H1 (cell line): ENCODE measurements around the gene ADM. TPM values are rescaled to one million over a fixed set of nuclear protein-coding genes. Genes with fewer than 3 reads are reported as not detected.
A peak's percentile ranks its signal among the peaks of the same experiment; 100 is the strongest.

Experiments
- CTCF ChIA-PET: fragments of 300-600 bp; sonication (Branson Sonifier 250); formaldehyde crosslinking; loops from one replicate; lab custom pipeline; 2021; ENCODE audit not compliant: partially characterized antibody; lab: Charles Lee
- POLR2A ChIA-PET: fragments of 300-600 bp; sonication (Branson Sonifier 250); formaldehyde crosslinking; loops from one replicate; lab custom pipeline; 2021; ENCODE audit warnings: inconsistent platforms; ENCODE audit not compliant: partially characterized antibody; lab: Charles Lee
- DNase-seq, 2 experiments: peaks; one replicate each; pipeline versions ENCODE4 v3.0.0 to v3.0.0-alpha.2; 2010 to 2022; ENCODE audit warnings: low spot score in 2 of 2, low read depth in 1 of 2, mixed read lengths in 1 of 2
- FAIRE-seq: peaks from 2 replicates; lab custom pipeline; 2011; peaks lifted over from hg19 to GRCh38; lab: Jason Lieb, UNC
- H2AFZ ChIP-seq: 2 replicates; pipeline ENCODE4 v1.8.1; 2012; ENCODE audit warnings: low read length, inconsistent platforms
- H2AK5ac ChIP-seq: 2 replicates; pipeline ENCODE4 v1.6.1; 2013; ENCODE audit warnings: low read depth, low read length
- H2BK120ac ChIP-seq: replicated peaks from 2 replicates; pipeline ENCODE3; 2013; ENCODE audit warnings: low read depth, low read length, inconsistent platforms
- H2BK12ac ChIP-seq: 2 replicates; pipeline ENCODE4 v1.6.1; 2013; ENCODE audit warnings: low read depth, low read length
- H2BK15ac ChIP-seq: 2 replicates; pipeline ENCODE4 v1.6.1; 2013; ENCODE audit warnings: low read length
- H2BK20ac ChIP-seq: 2 replicates; pipeline ENCODE4 v1.6.1; 2013; ENCODE audit warnings: low read length
- H2BK5ac ChIP-seq: 2 replicates; pipeline ENCODE4 v1.6.1; 2013; ENCODE audit warnings: low read depth, low read length
- H3K14ac ChIP-seq: 2 replicates; pipeline ENCODE4 v1.6.1; 2013; ENCODE audit warnings: inconsistent platforms; ENCODE audit not compliant: insufficient read length
- H3K18ac ChIP-seq: 2 replicates; pipeline ENCODE4 v1.6.1; 2013; ENCODE audit warnings: low read length; ENCODE audit errors: extremely low read depth
- H3K23ac ChIP-seq: 2 replicates; pipeline ENCODE4 v1.6.1; 2013; ENCODE audit warnings: inconsistent platforms; ENCODE audit not compliant: insufficient read length
- H3K23me2 ChIP-seq: 2 replicates; pipeline ENCODE4 v1.6.1; 2013; ENCODE audit warnings: low read depth, low read length
- H3K27ac ChIP-seq: 2 replicates; pipeline ENCODE4 v1.6.1; 2011; ENCODE audit warnings: low read depth, low read length, inconsistent platforms
- H3K27me3 ChIP-seq, 4 experiments: replicated peaks in 1 of 4; 1 replicate in 1 of 4; 2 replicates in 3 of 4; pipeline versions ENCODE4 v1.6.1 to v1.8.1; 2011 to 2013; ENCODE audit warnings: low read length in 3 of 4, mild to moderate bottlenecking in 3 of 4, inconsistent platforms in 2 of 4, mixed read lengths in 2 of 4, moderate library complexity in 1 of 4; ENCODE audit not compliant: control insufficient read depth in 3 of 4, insufficient read depth in 3 of 4; ENCODE audit errors: extremely low read depth in 1 of 4
- H3K36me3 ChIP-seq, 4 experiments: 2 replicates each; pipeline versions ENCODE4 v1.6.1 to v1.8.1; 2011 to 2013; ENCODE audit warnings: mild to moderate bottlenecking in 4 of 4, low read length in 3 of 4, moderate library complexity in 2 of 4, control low read depth in 1 of 4, inconsistent platforms in 1 of 4; ENCODE audit not compliant: insufficient read depth in 4 of 4, control insufficient read depth in 2 of 4
- H3K4ac ChIP-seq: replicated peaks from 2 replicates; pipeline ENCODE3; 2013; ENCODE audit warnings: low read length, low read depth, mixed read lengths, inconsistent platforms; ENCODE audit not compliant: insufficient read length
- H3K4me1 ChIP-seq, 4 experiments: replicated peaks in 1 of 4; 1 replicate in 1 of 4; 2 replicates in 3 of 4; pipeline versions ENCODE4 v1.6.1 to v1.8.1; 2011 to 2013; ENCODE audit warnings: low read length in 3 of 4, inconsistent platforms in 2 of 4, mixed read lengths in 1 of 4; ENCODE audit not compliant: insufficient read depth in 4 of 4, control insufficient read depth in 3 of 4
- H3K4me2 ChIP-seq, 2 experiments: 2 replicates each; pipeline versions ENCODE4 v1.6.1 to v1.8.1; 2011 to 2013; ENCODE audit warnings: low read depth in 2 of 2, low read length in 2 of 2, control low read depth in 1 of 2, inconsistent platforms in 1 of 2, mild to moderate bottlenecking in 1 of 2; ENCODE audit not compliant: insufficient read depth in 1 of 2
- H3K4me3 ChIP-seq, 4 experiments: fragments of 200-600, 300-600 bp in 1 of 4; sonication (generic), shearing (Covaris generic), sonication (Bioruptor Twin) in 1 of 4; 2 replicates each; pipeline versions ENCODE4 v1.5.1 to v1.8.1; 2011 to 2016; ENCODE audit warnings: low read length in 4 of 4, low read depth in 3 of 4, control low read depth in 2 of 4, inconsistent platforms in 2 of 4, mild to moderate bottlenecking in 2 of 4, mixed read lengths in 1 of 4, moderate library complexity in 1 of 4; ENCODE audit not compliant: insufficient read depth in 2 of 4; ENCODE audit errors: extremely low read depth in 1 of 4
- H3K56ac ChIP-seq: replicated peaks from 2 replicates; pipeline ENCODE3; 2013; ENCODE audit warnings: low read depth, mild to moderate bottlenecking, mixed read lengths, low read length, inconsistent platforms; ENCODE audit not compliant: insufficient read length
- H3K79me1 ChIP-seq: 2 replicates; pipeline ENCODE4 v1.6.1; 2013; ENCODE audit warnings: low read depth, low read length, control low read depth
- H3K79me2 ChIP-seq, 2 experiments: 2 replicates each; pipeline versions ENCODE4 v1.6.1 to v1.8.1; 2012 to 2013; ENCODE audit warnings: low read length in 2 of 2, mild to moderate bottlenecking in 2 of 2, inconsistent platforms in 1 of 2; ENCODE audit not compliant: insufficient read depth in 2 of 2, control insufficient read depth in 1 of 2
- H3K9ac ChIP-seq, 4 experiments: replicated peaks in 1 of 4; 1 replicate in 1 of 4; 2 replicates in 3 of 4; pipeline versions ENCODE4 v1.6.1 to v1.8.1; 2011 to 2013; ENCODE audit warnings: low read depth in 3 of 4, low read length in 3 of 4, control low read depth in 2 of 4, mild to moderate bottlenecking in 2 of 4, moderate library complexity in 2 of 4, inconsistent platforms in 1 of 4; ENCODE audit errors: extremely low read depth in 1 of 4
- H3K9me3 ChIP-seq, 2 experiments: 2 replicates each; pipeline versions ENCODE4 v1.6.1 to v1.8.1; 2012 to 2013; ENCODE audit warnings: mild to moderate bottlenecking in 2 of 2, moderate library complexity in 2 of 2, control low read depth in 1 of 2, inconsistent platforms in 1 of 2, low read depth in 1 of 2, low read length in 1 of 2, mixed read lengths in 1 of 2; ENCODE audit not compliant: insufficient read depth in 2 of 2
- H4K20me1 ChIP-seq, 2 experiments: replicated peaks in 1 of 2; 2 replicates each; pipeline versions ENCODE3 to v1.8.1; 2011 to 2013; ENCODE audit warnings: inconsistent platforms in 2 of 2, low read length in 2 of 2, mild to moderate bottlenecking in 1 of 2; ENCODE audit not compliant: insufficient read depth in 2 of 2, control insufficient read depth in 1 of 2
- H4K5ac ChIP-seq: 2 replicates; pipeline ENCODE4 v1.6.1; 2013; ENCODE audit warnings: low read length, low read depth, mixed read lengths, inconsistent platforms; ENCODE audit not compliant: insufficient read length
- H4K8ac ChIP-seq: 2 replicates; pipeline ENCODE4 v1.8.0; 2013; ENCODE audit warnings: mild to moderate bottlenecking, moderate library complexity, low read length, inconsistent platforms; ENCODE audit not compliant: insufficient read depth; ENCODE audit errors: extremely low read depth
- H4K91ac ChIP-seq: replicated peaks from 2 replicates; pipeline ENCODE3; 2013; ENCODE audit warnings: low read length, mixed read lengths, inconsistent platforms; ENCODE audit not compliant: insufficient read length
- YY1 ChIP-seq: IDR thresholded peaks from 2 replicates; pipeline ENCODE4 v1.6.1; 2011; ENCODE audit warnings: low read depth, mild to moderate bottlenecking, low read length
- WGBS, 2 experiments: shearing (Covaris generic) in 1 of 2; methylation state at CpG; one replicate each; pipeline versions ENCODE4 v1.1.6 to v1.1.7; 2013 to 2015; ENCODE audit warnings: low lambda C conversion rate in 2 of 2, mixed read lengths in 2 of 2, inconsistent platforms in 1 of 2, low coverage in 1 of 2, missing lambda C conversion rate in 1 of 2; ENCODE audit not compliant: insufficient replicate concordance in 2 of 2, insufficient coverage in 1 of 2, insufficient read length in 1 of 2; ENCODE audit errors: extremely low coverage in 1 of 2, missing lambda C conversion rate in 1 of 2; 5-methylcytosine and 5-hydroxymethylcytosine counted together
- polyA plus RNA-seq, 7 experiments: library from polyadenylated mRNA; depleted of rRNA in 3 of 7; stranded (reverse) in 5 of 7; unstranded in 2 of 7; fragments of >200 nt in 5 of 7; fragments of 200-250 nt in 2 of 7; gene quantifications; 1 replicate in 5 of 7; 2 replicates in 1 of 7; 4 replicates in 1 of 7; pipeline versions ENCODE4 v1.2.1 to v1.2.3, GENCODE V29; 2011 to 2013; ENCODE audit warnings: missing spikeins in 2 of 7, mixed read lengths in 2 of 7
- total RNA-seq: library from RNA; stranded (reverse); fragmentation: NEBNext Ultra II Directional; extraction: Animal tissue kit (Norgen Biotek cat#: 25700); gene quantifications from 2 replicates; pipeline ENCODE4 v1.2.1, GENCODE V29; 2021

ADM gene
- total and polyA plus RNA-seq, 2 of the 8 experiments (the other 6 are each of a cell fraction or from before 2014, with no cell fraction given) = 94.1 to 95.6 TPM

DNA sequence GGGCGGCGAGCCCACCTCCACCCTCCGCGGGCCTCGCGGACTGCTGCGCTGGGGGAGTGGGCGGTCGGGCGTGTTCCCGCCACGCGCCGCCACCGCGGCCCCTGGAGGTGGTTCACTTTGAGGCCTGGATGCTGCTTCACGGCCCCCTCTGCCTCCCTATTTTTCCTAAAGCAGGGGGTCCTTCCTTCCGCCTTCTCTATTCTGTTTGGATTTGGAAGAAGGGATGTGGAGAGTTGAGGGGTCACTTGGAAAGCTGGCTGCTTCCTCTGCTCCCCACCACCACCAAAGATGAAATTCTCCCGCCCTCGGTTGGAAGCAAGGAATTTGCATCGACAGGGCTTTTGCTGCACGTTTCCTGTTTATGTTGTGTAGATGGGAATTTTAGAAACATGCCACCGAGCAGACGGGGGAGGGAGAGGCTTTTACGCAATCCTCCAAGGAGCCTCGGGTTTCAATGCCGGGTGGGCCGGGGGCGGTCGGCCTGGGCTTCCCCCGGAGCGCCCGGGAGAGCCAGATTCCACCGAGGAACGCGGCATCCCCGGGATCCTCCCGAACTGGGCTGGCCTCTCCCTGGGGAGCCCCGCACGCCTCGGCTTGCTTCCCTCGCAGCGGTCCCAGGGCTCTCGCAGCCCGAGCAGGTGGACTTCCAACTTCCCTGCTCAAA lies 10.5 kb upstream of the ADM start:
- H2BK15ac ChIP-seq = peak overlapping the region; percentile 93; the same call in 1 of the 2 replicates
- H2BK12ac ChIP-seq = peak overlapping the region; percentile 91; the same call in 1 of the 2 replicates
- H4K91ac ChIP-seq = peak overlapping the region; percentile 20
- POLR2A ChIA-PET = interaction anchor here (0.6 to 12.5 kb wide), 3 partner anchors 12 to 677 kb away, joined by 3 to 156 read pairs (median 3); partner anchors contain the start of gene ADM
- H2AFZ ChIP-seq = peak overlapping the region; percentile 82
- peak overlapping the region; percentile 83 for H3K56ac ChIP-seq
- no peak overlapping the region for H3K14ac ChIP-seq
- H3K4me3 ChIP-seq = peak overlapping the region; percentile 74 to 95 (median 80)
- H3K4me1 ChIP-seq = peaks cover 3 to 14% (median 10%) of the 10 kb centered on the region in 4 experiments
- H4K20me1 ChIP-seq = peaks cover 2 to 5% of the 10 kb centered on the region in 2 experiments
- H3K23me2 ChIP-seq = peaks cover 11% of the 10 kb centered on the region
- peak overlapping the region; percentile 88; the same call in 1 of the 2 replicates for H2BK5ac ChIP-seq
- peak overlapping the region; percentile 49; the same call in 1 of the 2 replicates for H2BK20ac ChIP-seq
- no peaks in the 10 kb centered on the region for H3K36me3 ChIP-seq
- H3K9ac ChIP-seq = peak overlapping the region; percentile 59 to 81 (median 72)
- H3K4ac ChIP-seq = peak overlapping the region; percentile 13
- H3K23ac ChIP-seq = no peak overlapping the region
- no peak overlapping the region for H2AK5ac ChIP-seq
- no peaks in the 10 kb centered on the region for H3K9me3 ChIP-seq
- H2BK120ac ChIP-seq = peak overlapping the region; percentile 88
- no peak for FAIRE-seq
- peak overlapping the region; percentile 94 to 96 for H3K4me2 ChIP-seq
- H3K27me3 ChIP-seq = no peaks in the 10 kb centered on the region
- peak in 1 of 2 experiments; percentile 65 for DNase-seq
- peak overlapping the region; percentile 93 for H3K18ac ChIP-seq
- H4K5ac ChIP-seq = peak overlapping the region; percentile 91
- peak overlapping the region; percentile 92 for H4K8ac ChIP-seq
- H3K79me2 ChIP-seq = peaks cover 0 to 38% of the 10 kb centered on the region in 2 experiments; a peak in 2 of 4 replicates
- H3K79me1 ChIP-seq = peaks cover 5% of the 10 kb centered on the region; the same call in 1 of the 2 replicates
- CTCF ChIA-PET = interaction anchor here (2.8 kb wide), 1 partner anchor 10 kb away, joined by 17 read pairs; the partner anchor contains the start of gene ADM
- H3K27ac ChIP-seq = peak overlapping the region; percentile 77
- 1% methylated on average over 32 of the region's 45 CpGs; no CpG with 5 or more reads in 1 of the 2 experiments for WGBS, 2 experiments
- TF ChIP-seq YY1 = no peak
